Stimulated activated CD4-positive, alpha-beta T cell treated with anti-CD3 and anti-CD28 coated beads, TNF-alpha, amount 100 ng/mL, for 4 hours (primary cell): Measurements from ENCODE around the gene SORBS1.

Source experiments
- DNase-seq, 3 experiments: peaks; one replicate each; pipeline ENCODE4 v3.0.0-alpha.2; 2020; ENCODE audit warnings: low read depth in 3 of 3

SORBS1 gene

GRCh38 chr10:95293631-95294030 is 267.5 kb downstream of the SORBS1 start:
- DNase-seq = no peak

- DNase-seq = no peak
Measured at GRCh38 chr10:95291365-95292039, 269.7 kb downstream of the SORBS1 start.

GRCh38 chr10:95290461-95291364 is 270.5 kb downstream of the SORBS1 start, which contains the start of gene PDLIM1:
PDLIM1 (minus strand) TSS chr10:95291003; CDS start chr10:95290915, 88 bp downstream.
- DNase-seq = no peak

- DNase-seq = no peak
Measured at GRCh38 chr10:95289921-95290421, 271.2 kb downstream of the SORBS1 start.

- DNase-seq = no peak
Measured at GRCh38 chr10:95289003-95289920, 271.9 kb downstream of the SORBS1 start.

- no peak for DNase-seq
Measured at GRCh38 chr10:95288303-95288702, 272.9 kb downstream of the SORBS1 start.

- DNase-seq = no peak
Measured at GRCh38 chr10:95287281-95287680, 273.9 kb downstream of the SORBS1 start.

- DNase-seq = no peak
Measured at GRCh38 chr10:95286707-95287106, 274.5 kb downstream of the SORBS1 start.

GRCh38 chr10:95285556-95285955 is 275.6 kb downstream of the SORBS1 start:
- no peak for DNase-seq

GRCh38 chr10:95284807-95285206 is 276.4 kb downstream of the SORBS1 start:
- DNase-seq = no peak

- DNase-seq = no peak
Measured at GRCh38 chr10:95282107-95282506, 279.1 kb downstream of the SORBS1 start.

- DNase-seq = no peak
Measured at GRCh38 chr10:95281206-95281605, 280.0 kb downstream of the SORBS1 start.

- no peak for DNase-seq
Measured at GRCh38 chr10:95280637-95281036, 280.5 kb downstream of the SORBS1 start.

- DNase-seq = no peak
Measured at GRCh38 chr10:95279042-95279820, 281.9 kb downstream of the SORBS1 start.

GRCh38 chr10:95278061-95278988 is 282.8 kb downstream of the SORBS1 start:
- DNase-seq = no peak

- DNase-seq = no peak
Measured at GRCh38 chr10:95277614-95278013, 283.6 kb downstream of the SORBS1 start.

- DNase-seq = no peak
Measured at GRCh38 chr10:95277201-95277570, 284.0 kb downstream of the SORBS1 start.

- DNase-seq = no peak
Measured at GRCh38 chr10:95276367-95277200, 284.6 kb downstream of the SORBS1 start.
